GM15510 (cell line): Measurements from ENCODE around the gene DYNLT2.

ENCODE experiments used
- POLR2A ChIP-seq: IDR thresholded peaks from 3 replicates; pipeline ENCODE4 v1.6.1; 2011; ENCODE audit warnings: borderline replicate concordance; ENCODE audit not compliant: insufficient read length; ENCODE audit errors: extremely low read depth

DYNLT2 gene, protein sequence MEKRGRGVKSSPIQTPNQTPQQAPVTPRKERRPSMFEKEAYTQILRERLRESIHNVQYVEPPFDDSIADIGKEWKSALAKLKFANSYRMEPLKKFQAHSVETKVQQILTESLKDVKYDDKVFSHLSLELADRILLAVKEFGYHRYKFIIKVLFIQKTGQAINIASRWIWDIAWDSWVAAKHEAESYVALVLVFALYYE

DNA sequence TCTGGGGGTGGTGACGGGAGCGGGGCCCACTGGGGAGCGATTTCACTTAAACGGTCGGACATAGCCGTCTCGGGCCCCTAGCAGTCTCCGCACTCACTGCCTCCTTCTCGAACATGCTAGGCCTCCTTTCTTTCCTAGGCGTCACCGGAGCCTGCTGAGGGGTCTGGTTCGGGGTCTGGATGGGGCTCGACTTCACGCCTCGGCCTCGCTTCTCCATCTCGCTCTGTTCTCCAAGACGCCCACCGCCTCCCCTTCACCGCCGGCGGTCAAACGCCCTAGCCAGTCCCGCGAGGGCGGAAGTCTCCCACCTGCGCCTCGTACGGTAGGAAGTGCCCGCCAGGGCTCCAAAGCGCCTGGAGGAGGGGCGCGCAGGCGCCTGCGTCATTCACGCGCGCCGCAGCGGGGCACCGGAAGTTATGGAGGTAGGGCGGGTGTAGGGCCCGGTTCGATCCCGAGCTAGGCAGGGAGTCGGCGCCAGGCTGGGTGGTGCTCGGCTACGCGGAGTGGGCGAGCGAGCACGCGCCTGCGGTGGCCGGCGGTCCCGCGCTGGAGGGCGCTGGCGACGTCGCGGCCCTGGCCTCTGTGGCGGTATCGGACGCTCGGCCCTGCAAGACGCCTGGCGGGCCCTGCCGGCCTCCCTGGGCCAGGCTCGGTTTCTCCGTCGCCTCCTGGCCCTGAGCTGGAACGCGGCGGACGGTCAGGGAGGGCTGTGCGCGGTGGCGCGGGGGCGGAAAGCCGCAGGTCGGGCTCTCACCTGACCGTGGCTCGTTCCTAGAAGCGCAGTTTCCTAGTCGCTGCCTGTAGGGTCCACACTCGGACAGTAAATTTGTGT lies at the start of gene DYNLT2, which contains the start of gene ERMARD:
Gene DYNLT2, minus strand, starts transcription at position 331 of the 832 bp plus-strand sequence. Its CDS starts 114 bp downstream, at position 217.
Gene ERMARD, plus strand, starts transcription at position 381 of the 832 bp plus-strand sequence. Its CDS starts 36 bp downstream, at position 417.
- TF ChIP-seq POLR2A = peak; percentile 92

DNA sequence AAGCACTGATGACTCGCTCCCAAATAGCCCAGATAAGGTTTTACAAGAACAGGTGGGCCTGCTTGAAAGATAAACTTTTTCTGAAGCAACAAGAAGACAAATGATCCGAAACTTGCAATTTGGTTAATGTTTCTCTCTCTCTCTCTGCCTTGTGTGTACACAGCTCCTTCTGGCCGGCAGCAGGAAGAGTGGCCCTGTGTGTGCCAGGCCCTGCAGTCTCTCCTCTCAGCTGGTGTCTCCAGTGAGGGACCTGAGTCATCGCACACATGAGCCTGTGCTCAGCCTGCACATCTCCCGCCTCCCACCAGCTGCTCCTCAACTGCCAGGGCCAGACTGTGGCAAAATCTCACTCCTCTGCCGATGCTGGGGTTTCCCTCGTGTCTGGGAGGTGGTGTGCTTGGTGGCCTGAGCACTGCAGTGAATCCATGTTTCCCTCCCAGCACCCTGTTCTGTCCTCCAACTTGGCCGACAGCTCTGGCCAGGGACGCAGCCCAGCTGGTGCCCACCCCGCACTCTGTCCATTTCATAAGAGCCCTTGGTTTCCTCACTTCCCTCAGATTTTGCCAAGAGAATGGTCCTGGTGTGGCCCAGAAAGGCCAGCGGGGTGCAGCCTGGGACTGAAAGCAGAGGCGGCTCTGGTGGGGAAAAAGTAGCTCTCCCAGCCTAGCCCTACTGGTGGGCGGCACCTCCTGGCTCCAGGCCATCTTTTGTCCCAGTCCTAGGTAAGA lies 49.5 kb upstream of the DYNLT2 start:
- TF ChIP-seq POLR2A = no peak

DNA sequence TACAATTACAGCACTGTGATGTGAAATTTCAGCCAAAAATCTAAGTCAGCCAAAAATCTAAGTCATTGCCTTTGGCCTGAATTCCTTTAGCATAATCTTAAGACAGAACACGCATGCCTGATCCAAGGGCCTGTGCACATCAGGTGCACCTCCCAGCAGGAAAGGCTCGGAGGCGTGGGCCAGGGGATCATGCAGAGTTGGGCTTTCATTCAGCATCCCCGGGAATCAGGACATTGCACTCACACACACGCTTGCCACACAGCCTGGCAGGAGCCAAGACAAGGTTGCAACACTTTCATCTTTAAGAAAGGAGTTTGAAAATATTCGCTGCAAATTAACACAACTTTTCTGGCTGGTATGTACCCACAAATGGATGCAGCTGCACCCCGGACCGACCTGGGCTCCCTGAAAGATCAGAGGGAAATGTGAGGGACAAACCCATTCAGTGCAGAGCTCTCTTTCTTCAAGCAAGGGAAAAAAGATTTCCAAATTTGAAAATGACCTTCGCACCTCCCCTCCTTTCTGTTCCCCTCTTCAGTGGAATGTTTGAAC lies 48.8 kb upstream of the DYNLT2 start:
- no peak for TF ChIP-seq POLR2A

DNA sequence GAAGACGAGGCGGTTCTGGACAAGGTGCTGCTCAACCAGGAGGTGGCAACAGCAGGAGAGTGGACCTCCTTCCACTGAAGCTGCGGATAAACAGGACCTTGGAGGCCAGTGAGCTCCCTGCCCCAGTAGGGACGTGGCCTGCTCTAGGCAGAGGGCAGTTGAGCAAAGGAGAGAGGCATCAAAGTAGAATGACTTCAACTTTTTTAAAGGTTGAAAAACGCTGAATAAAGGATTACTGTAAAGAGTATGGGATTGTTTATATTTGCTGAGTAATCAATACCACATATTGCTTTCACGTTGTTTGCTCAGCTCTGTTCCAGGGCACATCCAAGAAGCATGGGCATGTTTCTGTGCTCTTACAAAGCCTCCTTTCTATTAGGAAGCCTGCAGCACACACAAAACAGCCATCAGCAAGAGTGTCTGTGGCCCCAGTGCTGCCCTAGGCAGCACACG lies 48.1 kb upstream of the DYNLT2 start:
- no peak for TF ChIP-seq POLR2A

DNA sequence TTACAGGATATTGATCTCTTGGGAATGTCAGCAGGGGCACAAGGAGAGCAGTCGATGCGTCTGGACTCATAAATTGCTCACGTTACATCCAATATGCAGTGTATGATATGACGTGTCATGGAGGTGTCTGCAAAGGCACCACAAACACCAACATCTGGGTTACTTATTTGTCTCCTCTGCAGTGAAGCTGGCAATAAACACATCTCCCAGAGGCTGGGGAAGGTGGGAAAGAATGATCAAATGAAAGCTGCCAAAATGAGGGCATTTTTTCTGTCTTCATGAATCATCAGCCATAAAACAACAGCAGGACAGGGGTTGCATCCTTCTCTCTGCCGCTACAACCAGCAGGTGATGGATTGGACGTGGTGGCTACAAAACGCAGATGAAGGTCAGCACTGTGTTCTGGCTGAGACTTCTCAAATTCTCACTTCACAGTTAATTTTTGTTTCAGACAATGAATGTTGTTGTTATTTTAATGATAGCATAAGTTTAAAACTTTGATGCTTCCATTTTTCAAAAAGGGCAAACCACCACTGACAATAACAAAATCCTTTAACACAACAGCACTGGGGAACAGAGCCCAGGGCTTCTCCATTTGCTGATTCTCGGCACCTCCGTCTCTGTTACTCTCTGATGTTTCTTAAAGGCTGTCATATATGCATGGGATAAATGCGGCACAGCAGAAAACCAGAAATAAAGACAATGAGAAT lies 47.5 kb upstream of the DYNLT2 start:
- TF ChIP-seq POLR2A = no peak

DNA sequence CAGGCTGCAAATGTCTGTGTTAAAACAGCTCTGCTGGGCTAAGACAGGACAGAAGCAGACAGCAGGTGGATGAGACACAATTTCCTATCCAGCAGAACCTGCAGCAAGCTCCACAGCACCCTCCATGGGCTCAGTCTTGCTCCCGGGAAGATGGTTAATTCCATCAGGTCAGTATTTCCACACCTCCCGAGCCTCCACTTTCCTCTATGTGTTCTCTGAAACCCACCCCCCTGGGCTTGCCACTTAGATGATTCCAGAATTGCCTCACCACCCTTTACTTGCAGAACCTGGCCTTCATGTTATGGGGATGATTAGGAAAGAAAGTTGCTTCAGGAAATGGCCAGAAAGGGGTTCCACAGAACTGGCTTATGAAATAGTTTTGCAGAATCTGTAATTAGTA lies 43.8 kb upstream of the DYNLT2 start:
- no peak for TF ChIP-seq POLR2A

DNA sequence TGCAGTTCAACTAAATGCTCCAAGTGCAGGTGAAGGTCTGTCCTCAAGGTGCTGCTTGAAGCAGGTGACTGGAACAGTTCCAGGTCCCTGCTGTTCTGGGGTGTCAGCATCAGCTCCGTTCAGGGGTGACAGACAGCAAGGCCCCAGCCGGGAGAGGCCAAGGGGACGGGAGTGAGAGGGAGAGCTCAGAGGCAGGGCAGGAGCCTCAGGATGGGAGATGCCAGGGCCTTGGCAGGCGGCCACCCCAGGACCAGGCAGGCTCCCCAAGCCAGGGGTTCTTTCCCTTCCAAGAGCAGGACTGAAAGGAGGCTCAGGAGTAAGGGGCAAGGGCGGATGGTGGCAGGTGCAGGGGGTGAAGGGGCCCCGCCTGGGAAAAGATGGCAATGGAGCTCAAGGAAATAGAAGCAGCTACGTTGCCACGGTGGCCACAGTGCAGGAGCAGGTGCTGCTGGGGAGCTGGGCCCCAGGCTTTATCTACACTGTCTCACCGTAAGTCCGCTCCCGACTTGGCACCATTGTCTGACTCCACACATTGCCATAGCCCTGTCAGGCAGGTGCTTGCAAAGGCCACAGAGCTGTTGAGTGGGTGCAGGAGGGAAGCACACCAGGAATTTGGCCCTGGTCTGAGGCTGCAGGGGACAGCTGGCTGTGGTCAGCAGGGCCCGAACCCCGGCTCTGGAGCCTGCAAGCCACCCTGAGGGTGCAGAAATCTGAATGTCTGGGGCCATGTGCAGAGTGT lies 43.1 kb upstream of the DYNLT2 start:
- TF ChIP-seq POLR2A = no peak

DNA sequence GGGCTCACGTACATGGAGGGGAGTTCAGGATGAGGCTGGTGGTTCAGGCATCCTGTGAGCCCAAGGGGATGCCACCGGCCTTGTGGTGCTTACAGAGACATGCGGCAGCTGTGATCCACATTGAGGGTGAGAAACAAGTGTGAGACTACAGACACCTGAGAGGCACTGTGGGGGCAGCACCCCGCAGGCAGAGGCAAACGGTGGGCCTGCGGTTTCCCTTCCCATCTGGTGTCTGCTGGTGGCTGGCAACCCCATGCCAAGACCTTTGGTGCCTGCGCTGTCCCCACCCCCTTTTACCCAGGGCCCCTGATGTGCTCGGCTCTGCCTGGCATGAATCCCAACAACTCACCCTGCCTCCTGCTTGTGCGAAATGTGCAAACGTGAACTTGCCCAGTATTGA lies 42.0 kb upstream of the DYNLT2 start:
- no peak for TF ChIP-seq POLR2A

DNA sequence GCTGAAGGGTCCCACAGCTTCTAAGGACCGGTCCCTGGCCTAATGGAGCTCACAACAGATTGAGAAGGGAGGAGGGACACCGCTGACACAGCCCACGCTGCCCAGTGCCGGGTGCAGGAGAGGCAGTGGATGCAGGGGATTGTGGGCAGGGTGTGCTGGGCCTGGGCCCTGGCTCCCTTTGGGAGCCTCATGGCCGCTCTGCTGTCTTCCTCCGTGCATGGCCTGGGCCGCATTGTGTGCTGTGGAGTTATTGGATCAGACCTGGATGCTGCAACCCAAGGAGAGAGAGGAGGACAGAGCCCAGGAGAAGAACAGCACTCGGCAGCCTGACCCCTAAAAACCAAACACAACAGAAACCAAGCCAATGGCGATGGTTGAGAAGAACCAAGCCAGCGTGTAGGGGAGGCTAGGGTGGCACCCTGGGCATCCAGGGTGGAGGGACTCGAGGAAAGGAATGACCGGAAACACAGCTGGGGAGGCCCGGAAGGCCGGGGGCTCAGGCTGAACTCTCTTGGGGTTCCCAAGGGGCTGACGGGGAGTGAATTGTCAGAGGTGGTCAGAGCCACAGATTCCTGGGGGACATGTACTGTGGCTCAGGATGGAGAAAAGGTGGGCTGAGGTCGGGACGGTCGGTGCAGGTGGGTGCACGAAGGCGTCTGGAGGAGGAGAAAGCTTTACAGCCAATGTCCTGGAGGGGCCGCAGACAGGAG lies 41.1 kb upstream of the DYNLT2 start:
- no peak for TF ChIP-seq POLR2A

DNA sequence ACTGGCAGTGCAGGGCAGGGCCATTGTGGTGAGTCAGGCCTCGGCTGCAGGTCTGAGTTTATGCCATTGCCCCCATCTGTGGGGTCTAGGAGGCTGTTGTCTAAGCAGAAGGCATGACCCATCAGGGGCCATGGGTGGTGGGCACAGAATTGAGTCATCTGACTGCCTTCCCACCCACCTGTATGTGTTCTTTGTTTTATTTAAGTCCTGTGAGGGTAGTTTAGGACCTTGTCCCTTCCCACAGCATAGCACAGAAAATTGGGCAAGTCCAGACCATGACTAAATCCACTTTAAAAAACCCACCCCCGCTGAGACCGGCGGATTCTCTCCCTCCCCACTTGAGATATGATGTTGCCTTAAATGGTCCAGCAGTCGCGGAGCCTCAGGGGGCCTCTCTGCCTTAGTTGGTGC lies 40.4 kb upstream of the DYNLT2 start:
- no peak for TF ChIP-seq POLR2A

DNA sequence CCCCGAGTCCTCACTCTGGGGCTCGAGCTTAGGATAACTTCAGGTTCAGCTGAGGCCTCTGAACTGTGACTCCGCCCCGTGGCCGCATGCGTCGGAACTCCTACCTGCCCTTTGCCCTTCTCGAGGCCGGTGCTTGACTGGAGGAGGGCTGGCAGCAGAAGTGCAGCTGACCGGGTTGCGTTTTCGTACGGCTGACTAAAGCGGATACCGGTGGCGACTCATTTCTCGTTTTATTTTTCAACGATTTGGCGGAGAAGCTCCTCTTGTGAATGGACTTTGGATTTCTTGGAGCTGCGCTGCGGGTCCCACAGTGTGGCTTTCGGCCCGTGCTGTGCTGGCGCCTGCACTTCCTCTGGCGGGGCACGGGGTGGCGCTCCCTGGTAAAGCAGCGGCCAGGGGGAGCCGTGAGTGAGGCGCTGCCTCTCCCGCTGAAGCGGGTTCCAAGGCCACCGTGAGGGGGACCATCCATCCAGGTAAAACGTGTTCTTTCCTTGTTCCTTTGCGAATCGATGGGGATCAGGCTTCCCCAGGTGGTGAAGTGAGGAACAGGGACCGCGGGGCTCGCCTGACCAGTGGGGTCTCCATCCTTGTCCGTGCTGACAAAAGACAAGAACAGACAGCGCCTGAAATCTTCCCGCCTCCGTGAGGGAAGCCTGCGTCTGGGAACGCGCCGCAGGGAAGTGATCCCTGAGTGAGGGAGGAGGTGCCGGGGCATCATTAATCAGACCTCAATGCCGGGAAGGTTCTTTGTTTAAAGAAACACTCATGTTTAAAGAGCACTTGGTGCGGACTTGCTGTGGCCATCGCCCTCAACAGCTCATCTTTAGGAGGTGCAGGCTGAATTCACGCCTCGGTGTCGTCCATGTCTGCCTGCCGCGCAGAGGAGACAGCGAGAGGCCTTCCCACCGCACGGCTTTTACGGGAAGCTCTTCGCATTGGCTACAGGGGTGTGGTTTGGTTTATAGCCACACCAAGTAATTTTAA lies 38.9 kb upstream of the DYNLT2 start:
- no peak for TF ChIP-seq POLR2A

DNA sequence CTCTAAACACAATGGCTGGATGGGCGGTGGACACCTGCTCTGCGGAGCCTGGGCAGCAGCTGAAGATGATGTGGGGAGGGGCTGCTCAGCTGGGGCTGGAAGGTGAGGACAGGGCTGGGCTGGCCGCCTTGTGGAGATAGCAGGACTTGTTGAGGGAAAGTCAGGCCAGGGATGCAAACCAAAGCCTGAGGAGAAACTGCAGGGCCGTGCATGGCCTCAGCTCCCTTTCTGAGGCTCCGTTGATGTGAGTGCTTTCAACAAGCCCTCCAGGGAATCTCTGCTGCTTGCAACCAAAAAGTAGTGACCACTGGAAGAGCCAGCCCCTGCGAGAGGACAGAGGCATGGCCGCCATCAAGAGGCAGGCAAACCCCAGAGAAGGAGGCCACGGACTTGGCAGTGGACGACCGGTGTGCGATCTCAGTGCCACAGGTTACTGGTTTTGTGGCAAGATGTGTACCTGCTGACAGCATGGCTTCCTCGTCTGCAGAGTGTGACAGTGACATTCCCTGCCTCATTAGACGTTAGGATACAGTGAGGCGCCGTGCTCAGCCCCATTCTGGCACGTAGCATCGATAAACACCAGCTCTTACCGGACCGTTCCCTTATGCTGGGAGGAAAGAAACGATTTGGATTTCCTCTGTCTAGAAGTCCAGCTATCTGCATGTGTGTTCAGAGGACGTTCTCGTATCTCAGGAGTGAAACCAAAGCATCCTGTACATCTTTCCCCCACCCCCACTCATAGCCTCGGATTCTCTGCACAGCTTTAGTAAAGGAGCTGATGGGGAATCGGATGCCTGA lies 38.0 kb upstream of the DYNLT2 start:
- no peak for TF ChIP-seq POLR2A

DNA sequence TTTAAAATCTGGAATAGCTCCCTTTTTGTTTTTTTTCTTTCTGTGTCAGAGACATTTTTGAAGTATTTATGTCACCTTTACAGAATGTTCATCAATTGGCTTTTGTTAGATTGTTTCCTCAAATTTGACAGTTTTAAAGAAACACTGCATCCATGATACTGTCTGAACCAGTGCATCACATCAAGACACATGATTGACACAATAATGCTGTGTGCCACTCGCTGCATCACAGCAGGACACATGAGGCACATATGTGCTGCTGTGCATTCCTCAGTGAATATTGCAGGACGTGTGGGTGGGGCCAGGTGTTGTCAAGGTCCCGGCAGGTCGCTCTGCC lies 37.4 kb upstream of the DYNLT2 start:
- TF ChIP-seq POLR2A = no peak
